Right lobe of liver (tissue), 4 donors: Measurements from ENCODE around the gene TAX1BP3.

Experiments
- POLR2A ChIP-seq: fragments of 450-650 bp; IDR thresholded peaks from one replicate; pipeline ENCODE4 v1.6.1; 2017; ENCODE audit warnings: antibody characterized with exemption, mild to moderate bottlenecking
- TF ChIP-seq, protein P1 (sequence below), 4 donors: fragments of 200-600 bp in 3 of 4; fragments of 450-650 bp in 1 of 4; IDR thresholded peaks; one replicate each; pipeline versions ENCODE4 v1.5.1 to v1.8.0; 2016 to 2022; ENCODE audit warnings: antibody characterized with exemption in 4 of 4, mild to moderate bottlenecking in 2 of 4
- donor health status: DM: no; HTN: no; CAD: no.
- donor health status: DM: no; HTN: no; CAD: no.
- donor health status: DM: no; HTN: yes; CAD: no.

DNA sequence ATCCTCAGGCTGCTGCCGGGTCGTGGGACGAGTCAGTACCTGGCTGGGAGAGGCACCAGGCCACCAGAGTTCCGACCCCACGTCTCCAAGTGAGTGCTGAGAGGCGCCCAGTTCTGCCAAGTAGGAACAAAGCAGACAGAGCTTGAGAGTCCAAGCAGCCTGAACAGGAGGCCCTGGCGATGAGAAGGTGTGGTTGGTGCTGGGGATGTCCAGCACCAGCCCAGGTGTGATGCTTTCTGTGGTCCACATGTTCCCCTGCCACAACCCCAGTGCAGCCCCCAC, 10.8 kb downstream of the TAX1BP3 start:
- TF ChIP-seq, protein P1, sequence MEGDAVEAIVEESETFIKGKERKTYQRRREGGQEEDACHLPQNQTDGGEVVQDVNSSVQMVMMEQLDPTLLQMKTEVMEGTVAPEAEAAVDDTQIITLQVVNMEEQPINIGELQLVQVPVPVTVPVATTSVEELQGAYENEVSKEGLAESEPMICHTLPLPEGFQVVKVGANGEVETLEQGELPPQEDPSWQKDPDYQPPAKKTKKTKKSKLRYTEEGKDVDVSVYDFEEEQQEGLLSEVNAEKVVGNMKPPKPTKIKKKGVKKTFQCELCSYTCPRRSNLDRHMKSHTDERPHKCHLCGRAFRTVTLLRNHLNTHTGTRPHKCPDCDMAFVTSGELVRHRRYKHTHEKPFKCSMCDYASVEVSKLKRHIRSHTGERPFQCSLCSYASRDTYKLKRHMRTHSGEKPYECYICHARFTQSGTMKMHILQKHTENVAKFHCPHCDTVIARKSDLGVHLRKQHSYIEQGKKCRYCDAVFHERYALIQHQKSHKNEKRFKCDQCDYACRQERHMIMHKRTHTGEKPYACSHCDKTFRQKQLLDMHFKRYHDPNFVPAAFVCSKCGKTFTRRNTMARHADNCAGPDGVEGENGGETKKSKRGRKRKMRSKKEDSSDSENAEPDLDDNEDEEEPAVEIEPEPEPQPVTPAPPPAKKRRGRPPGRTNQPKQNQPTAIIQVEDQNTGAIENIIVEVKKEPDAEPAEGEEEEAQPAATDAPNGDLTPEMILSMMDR (IDR thresholded peaks at IDR 0.05): no peak
- TF ChIP-seq POLR2A: no peak
